Ramos (cell line): ENCODE measurements around the gene SLC2A9.

ENCODE experiments used
- in situ Hi-C: fragments of 300-500 bp; cut with MboI; formaldehyde crosslinking; loops from one replicate; pipeline ENCODE4 v1.14.3; 2022; ENCODE audit warnings: low sequenced_read_pairs; ENCODE audit not compliant: unreplicated experiment

Gene SLC2A9

DNA sequence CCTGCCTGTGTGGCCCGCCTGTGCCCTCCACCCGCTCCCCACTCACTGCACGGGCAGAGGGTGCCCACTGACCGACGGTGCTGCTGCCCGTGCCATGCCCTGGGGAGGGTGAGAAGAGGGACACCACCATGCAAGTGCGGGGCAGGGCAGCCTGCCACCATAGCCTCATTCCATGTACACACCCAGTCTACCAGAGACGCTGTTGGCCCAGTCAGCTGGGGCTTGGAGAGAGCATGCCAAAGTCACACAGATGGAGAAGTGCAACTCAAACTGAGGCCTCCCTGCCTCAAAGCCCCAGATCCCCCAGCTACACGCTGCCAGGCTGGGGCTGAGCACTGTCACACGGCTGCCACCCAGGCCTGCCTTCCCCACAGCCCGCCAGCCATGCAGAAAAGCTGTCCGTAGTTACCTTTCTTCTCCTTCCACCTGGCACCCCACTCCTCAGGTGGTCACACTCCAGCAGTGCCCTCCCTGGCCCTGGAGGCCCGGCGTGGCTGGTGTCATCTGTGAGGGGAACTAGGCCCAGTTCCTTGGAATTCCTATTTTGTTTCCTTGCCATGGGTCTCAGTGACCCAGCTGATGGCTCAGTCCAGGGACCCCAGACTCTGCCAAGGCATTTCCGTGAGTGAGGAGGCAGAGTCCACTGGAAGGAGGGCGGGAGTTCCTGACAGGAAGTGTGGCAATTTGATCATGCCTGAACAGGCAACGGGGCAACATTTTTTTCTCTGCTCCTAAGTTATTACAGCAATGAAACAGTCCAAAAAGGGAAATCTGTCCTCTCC is at the start of gene SLC2A9:
SLC2A9 (minus strand) TSS at position 627 of the 782 bp plus-strand sequence; CDS start at position 559, 68 bp downstream.
- in situ Hi-C loops, result no loop called here

GRCh38 chr4:10069075-10069642 is 47.9 kb upstream of the SLC2A9 start:
- in situ Hi-C loops, result no loop called here

DNA sequence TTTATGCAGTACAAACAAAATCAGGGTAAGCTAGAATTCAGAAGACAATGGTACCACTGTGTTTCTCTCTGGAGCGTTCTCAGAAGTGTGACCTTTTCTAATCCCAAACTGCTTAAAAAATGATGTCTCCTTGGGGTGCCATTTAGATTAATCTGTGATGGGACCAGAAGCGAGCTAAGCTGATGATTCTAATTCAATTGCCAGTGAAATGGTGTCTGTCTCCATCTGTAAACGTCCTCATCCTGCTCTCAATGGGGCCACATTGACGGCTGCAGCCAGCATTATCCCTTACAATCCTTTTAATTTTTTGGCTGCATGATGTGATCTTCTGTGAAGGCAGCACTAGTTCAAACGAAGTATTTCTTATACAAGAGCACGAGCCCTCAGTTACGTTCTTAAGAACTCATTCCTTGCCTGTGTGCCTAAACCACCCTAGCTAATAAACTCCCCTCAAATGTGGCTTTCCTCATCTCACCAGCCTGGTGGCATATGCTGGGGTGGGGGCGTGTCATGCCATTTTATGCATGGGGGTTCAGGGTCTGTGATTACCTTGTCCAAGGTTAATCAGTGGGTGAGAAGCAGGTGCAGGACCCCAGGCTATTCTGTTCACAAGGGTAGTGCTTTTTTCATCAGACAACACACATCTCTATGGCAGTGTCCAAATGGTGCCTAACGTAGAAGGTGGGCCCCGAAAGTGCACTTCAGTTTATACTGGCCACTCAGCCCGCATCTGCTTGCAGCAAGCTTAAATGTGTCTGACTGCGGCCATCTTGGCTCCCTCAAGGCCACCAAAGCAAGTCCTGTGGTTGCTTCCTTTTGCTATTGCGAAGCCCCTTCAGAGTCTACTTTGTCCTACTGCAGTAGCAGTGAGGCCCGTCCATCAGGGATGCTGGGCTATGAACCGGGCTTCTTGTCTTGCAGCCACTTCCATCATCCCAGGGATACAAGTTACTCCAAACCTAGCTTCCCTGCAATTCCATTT is 45.7 kb upstream of the SLC2A9 start:
- in situ Hi-C loops, result no loop called here

- in situ Hi-C loops, result no loop called here
Observed at GRCh38 chr4:10066206-10066605, 44.9 kb upstream of the SLC2A9 start.

DNA sequence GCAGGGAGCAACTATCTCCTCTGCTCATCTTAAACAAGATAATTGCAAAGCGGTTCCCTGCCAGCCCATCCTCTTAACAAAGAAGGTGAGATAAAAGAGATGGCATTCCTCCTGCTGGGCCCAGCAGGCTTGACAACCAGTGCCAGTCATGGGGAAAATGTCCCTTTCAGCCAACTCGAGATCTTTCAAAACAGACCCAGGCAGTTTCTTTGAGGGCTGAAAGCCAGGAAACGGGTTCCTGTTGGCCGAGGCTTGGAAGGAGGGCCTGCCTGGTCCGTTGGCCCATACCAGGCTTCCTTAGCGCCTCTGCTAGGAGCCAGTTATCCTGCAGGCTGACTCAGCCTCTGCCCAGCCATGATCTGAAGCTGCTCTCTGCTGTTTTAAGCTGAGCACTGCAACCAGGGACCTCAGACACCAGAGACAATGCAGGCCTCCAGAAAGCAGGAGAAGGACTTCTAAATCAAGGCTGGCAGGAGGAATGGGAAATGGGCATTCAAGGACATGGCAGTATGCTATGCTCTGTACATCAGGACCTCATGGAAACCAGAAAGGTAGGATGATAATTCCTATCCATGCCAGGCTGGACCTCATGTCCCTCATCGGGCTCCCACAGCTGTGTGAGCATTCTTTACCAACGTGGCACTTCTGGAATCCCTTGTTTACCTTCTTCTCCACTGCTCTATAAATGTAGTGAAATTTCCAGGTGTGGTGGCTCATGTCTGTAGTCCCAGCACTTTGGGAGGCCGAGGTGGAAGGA is 42.4 kb upstream of the SLC2A9 start:
- in situ Hi-C loops, result no loop called here

DNA sequence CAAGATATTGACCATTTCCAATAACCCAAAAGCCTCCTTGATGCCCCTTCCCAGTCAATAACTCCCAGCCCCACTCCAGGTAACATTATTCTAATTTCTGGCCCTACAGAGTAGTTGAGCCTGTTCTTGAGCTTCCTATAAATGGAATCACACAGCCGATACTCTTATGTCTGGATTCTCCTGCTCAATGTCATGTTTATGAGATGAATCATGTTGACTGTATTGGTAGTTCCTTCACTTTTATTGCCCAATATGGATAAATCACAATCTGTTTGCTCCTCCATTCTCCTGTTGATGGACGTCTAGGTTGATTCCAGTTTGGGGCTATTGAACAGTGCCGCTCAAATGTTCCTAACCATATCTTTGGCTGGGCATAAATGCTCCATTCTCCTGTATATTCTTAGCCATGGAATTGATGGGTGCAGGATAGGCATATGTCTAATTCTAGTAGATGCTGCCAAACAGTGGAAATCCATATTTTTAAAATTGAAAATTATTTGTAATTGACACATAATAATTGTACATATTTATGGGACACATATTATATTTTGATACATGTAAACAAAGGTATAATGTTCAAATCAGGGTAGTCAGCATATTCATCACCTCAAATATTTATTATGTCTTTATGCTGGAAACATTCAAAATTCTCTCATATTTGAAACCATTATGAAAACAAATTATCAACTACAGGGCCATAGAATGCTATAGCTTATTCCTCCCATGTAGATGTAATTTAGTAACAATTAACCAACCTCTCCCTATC is 40.5 kb upstream of the SLC2A9 start:
- in situ Hi-C loops, result no loop called here

DNA sequence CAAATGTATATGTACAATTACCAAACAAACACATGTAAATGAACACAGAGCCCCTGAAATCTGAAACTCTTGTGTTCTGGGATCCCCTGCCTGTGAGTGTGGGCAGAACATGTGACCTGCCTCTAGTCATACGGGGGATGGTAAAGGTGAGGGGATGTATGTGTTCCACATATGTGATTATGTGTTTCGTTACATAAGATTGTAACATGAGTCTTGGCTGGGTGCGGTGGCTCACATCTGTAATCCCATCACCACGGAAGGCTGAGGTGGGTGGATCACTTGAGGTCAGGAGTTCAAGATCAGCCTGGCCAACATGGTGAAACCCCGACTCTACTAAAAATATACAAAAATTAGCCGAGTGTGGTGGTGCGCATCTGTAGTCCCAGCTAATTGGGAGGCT is 37.1 kb upstream of the SLC2A9 start:
- in situ Hi-C loops, result no loop called here

- in situ Hi-C loops, result no loop called here
Observed at GRCh38 chr4:10057023-10057395, 35.7 kb upstream of the SLC2A9 start.

GRCh38 chr4:10056334-10057022 is 35.2 kb upstream of the SLC2A9 start:
- in situ Hi-C loops, result no loop called here

GRCh38 chr4:10055871-10056270 is 34.6 kb upstream of the SLC2A9 start:
- in situ Hi-C loops, result no loop called here

GRCh38 chr4:10054571-10055041 is 33.3 kb upstream of the SLC2A9 start:
- in situ Hi-C loops, result no loop called here

- in situ Hi-C loops, result no loop called here
Observed at GRCh38 chr4:10053635-10054453, 32.5 kb upstream of the SLC2A9 start.

GRCh38 chr4:10051517-10052135 is 30.3 kb upstream of the SLC2A9 start:
- in situ Hi-C loops, result no loop called here

GRCh38 chr4:10050721-10051120 is 29.4 kb upstream of the SLC2A9 start:
- in situ Hi-C loops, result no loop called here

DNA sequence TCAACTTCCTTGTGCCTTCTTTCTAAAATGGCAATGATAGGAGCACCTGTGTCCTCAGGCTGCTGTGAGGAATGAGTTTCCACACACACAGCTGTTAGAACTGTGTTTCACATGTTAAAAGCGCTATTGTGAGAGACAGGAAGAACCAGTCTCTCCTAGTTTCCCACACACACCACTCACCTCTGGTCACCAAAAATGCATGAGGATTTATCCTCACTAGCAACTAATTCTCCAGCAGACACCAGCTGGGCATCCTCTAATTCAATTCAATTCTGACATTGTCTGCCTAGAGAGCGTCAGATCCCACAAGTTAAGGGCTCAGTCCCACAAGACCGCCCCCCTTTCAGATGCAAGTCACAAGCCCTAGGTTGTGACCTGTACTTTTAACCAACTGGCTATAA is 29.0 kb upstream of the SLC2A9 start:
- in situ Hi-C loops, result no loop called here

DNA sequence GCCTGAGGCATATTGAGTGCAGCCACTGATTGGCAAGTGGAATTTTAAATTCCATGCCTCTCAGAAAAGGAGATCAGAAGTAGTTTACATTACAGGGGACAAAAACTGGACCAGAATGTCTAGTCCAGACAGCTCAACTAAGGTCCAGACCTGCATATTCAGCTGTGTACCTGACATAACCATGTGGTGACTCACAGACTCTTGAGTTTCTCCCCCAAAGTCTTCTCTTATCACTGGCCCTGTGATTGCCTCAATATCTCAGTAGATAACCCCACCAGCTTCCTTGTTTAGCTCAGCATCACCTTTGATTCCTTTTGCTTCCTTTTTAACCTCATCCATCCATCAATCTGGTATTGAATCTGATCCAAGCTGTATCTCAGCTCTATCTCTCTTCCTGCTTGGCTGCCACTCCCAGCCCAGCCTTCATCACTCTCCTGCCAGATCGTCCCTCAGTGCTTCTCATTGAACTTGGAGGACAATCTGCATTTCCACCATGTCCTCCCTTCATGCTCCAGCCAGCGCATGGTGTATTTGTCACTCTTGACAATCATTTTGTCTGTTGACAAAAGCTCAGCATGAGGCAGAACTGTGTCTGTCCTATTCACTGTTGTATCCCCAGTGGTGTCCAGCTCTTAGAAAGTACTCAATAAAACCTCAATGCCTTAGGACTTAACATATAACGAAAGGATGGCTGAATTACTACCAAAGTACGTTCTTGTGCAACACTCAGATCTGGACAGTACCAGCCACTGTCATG is 27.8 kb upstream of the SLC2A9 start:
- in situ Hi-C loops, result no loop called here

GRCh38 chr4:10047967-10048366 is 26.7 kb upstream of the SLC2A9 start:
- in situ Hi-C loops, result no loop called here
